OCI-LY1 (cell line): Measurements from ENCODE around the gene SAT2.

ENCODE experiments used
- CTCF ChIP-seq: fragments of 200-600 bp; sonication (generic), shearing (Covaris generic); IDR thresholded peaks from 2 replicates; pipeline ENCODE4 v1.5.1; 2017; ENCODE audit warnings: mild to moderate bottlenecking, antibody characterized with exemption, low read length, moderate library complexity, mixed read lengths
- EZH2 ChIP-seq: fragments of 200-600 bp; sonication (generic), shearing (Covaris generic); IDR thresholded peaks from 2 replicates; pipeline ENCODE4 v1.8.0; 2017; ENCODE audit warnings: borderline replicate concordance, mixed run types, mild to moderate bottlenecking, antibody characterized with exemption, low read length, moderate library complexity, mixed read lengths

GRCh38 chr17:7589891-7590691 lies 37.5 kb downstream of the SAT2 start, which contains the start of gene SOX15:
- TF ChIP-seq CTCF, result no peak
- no peak for TF ChIP-seq EZH2
